ENCODE data around the gene GRIK5. TPM values are rescaled to one million over a fixed set of nuclear protein-coding genes. Genes with fewer than 3 reads are reported as not detected.

Gene GRIK5
- total and polyA plus RNA-seq, 4 donors, result 0.09 to 0.42 (median 0.17) TPM; not detected in 1

DNA sequence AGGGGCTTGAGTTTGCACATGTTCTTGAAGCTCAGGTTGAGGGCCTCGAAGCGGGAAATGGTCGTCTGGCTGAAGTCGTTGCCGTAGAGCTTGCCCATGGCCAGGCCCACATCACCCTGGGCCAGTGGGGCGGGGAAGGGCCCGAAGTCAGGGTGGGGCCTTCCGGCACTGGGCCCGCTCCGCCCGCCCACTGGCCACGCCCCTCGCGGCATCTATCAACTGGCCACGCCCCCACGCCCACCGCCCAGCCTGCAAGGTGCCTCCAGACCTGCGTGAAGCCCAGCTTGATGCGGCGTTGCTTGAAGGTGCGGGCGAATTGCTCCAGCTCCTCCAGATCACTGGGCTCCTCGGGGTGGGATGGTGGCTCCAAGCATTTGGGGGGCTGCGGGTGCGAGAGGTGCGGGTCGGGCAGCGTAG lies 25.8 kb upstream of the GRIK5 start:
- peaks cover 0 to 1% (median 0%) of the 10 kb centered on the region in 4 donors for H3K36me3 ChIP-seq (ENCODE audit: control insufficient read depth in 4 of 4, insufficient read depth in 3 of 4, low read depth in 1 of 4, low read length in 3 of 4)
- H3K9ac ChIP-seq (ENCODE audit: low read depth in 1 of 2, low read length in 2 of 2), result no peak overlapping the region
- no peak for DNase-seq (ENCODE audit: low spot score)
- H3K4me1 ChIP-seq (ENCODE audit: control insufficient read depth in 4 of 4, insufficient read depth in 4 of 4, low read length in 3 of 4), result no peaks in the 10 kb centered on the region
- TF ChIP-seq TAF1 (conservative IDR thresholded peaks at IDR 0.05), result no peak
- no peak for TF ChIP-seq GABPA (IDR thresholded peaks at IDR 0.05 in 1 of 2, conservative IDR thresholded peaks at IDR 0.05 in 1 of 2)
- no peak for TF ChIP-seq FOXA1 (IDR thresholded peaks at IDR 0.05)
- TF ChIP-seq EGR1 (IDR thresholded peaks at IDR 0.05; ENCODE audit: low read depth in 2 of 2), result no peak
- TF ChIP-seq SP1 (IDR thresholded peaks at IDR 0.05), result no peak
- TF ChIP-seq RXRA (IDR thresholded peaks at IDR 0.05), result no peak
- TF ChIP-seq JUND (IDR thresholded peaks at IDR 0.05), result no peak
- no peak for TF ChIP-seq HNF4G (IDR thresholded peaks at IDR 0.05)
- TF ChIP-seq, protein P1, sequence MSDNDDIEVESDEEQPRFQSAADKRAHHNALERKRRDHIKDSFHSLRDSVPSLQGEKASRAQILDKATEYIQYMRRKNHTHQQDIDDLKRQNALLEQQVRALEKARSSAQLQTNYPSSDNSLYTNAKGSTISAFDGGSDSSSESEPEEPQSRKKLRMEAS (IDR thresholded peaks at IDR 0.05), result no peak
- no peak for TF ChIP-seq ATF3 (IDR thresholded peaks at IDR 0.05)
- no peak for TF ChIP-seq REST (IDR thresholded peaks at IDR 0.05)
- no peak for TF ChIP-seq ZBTB33 (IDR thresholded peaks at IDR 0.05)
- no peak overlapping the region for H3K4me3 ChIP-seq (ENCODE audit: low read depth in 1 of 3, low read length in 3 of 3)
- no peaks in the 10 kb centered on the region for H3K27me3 ChIP-seq (ENCODE audit: control insufficient read depth in 4 of 4, insufficient read depth in 4 of 4, low read length in 3 of 4)
- no peak overlapping the region for H3K27ac ChIP-seq (ENCODE audit: low read depth in 1 of 2, low read length in 2 of 2)
- 24% methylated on average over 28 of the region's 28 CpGs for WGBS
- H3K9me3 ChIP-seq (ENCODE audit: control insufficient read depth in 4 of 4, low read length in 3 of 4), result no peaks in the 10 kb centered on the region

DNA sequence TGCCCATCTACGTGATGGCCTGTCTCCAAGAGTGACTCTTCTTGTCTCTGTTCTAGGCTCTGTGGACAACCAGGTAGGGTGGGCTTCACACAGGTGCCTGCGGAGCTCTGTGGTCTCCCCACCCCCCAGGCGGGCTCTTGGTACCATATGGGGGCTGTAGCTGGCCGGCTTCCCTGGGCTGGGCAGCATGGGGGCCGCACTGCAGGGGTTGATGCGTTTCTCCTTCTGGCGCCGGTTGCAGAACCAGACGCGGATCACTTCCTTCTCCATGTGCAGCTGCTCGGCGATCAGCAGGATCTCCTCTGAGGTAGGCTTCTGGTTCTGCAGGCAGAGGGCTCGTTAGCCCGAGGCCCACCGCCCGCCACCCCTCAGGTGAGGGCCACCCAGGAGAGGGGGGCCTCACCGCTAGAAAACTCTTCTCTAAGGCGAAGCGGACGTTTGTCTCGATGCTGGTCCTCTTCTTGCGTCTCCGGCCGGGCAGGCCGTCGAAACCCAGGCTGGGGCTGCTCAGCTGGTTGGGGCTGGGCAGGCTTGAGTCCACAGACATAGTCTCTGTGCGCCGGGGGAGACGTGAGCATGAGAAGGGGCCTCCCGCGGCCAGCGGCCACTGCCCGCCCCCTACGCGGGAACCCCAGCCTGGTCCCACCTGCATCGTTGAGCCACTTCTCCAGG lies 25.3 kb upstream of the GRIK5 start:
- Histone ChIP-seq H3K27me3 (ENCODE audit: control insufficient read depth in 4 of 4, insufficient read depth in 4 of 4, low read length in 3 of 4) (no peaks in the 10 kb centered on the region), H3K9ac (ENCODE audit: low read depth in 1 of 2, low read length in 2 of 2) (no peak overlapping the region), H3K4me1 (ENCODE audit: control insufficient read depth in 4 of 4, insufficient read depth in 4 of 4, low read length in 3 of 4) (no peaks in the 10 kb centered on the region), H3K36me3 (ENCODE audit: control insufficient read depth in 4 of 4, insufficient read depth in 3 of 4, low read depth in 1 of 4, low read length in 3 of 4) (peaks cover 0 to 1% (median 0%) of the 10 kb centered on the region in 4 donors), H3K9me3 (ENCODE audit: control insufficient read depth in 4 of 4, low read length in 3 of 4) (no peaks in the 10 kb centered on the region), H3K27ac (ENCODE audit: low read depth in 1 of 2, low read length in 2 of 2) (no peak overlapping the region), H3K4me3 (ENCODE audit: low read depth in 1 of 3, low read length in 3 of 3) (no peak overlapping the region)
- WGBS, result 81% methylated on average over 36 of the region's 36 CpGs
- DNase-seq (ENCODE audit: low spot score), result no peak
- TF ChIP-seq EGR1 (IDR thresholded peaks at IDR 0.05; ENCODE audit: low read depth in 2 of 2), result no peak
- TF ChIP-seq FOXA1 (IDR thresholded peaks at IDR 0.05), result no peak
- TF ChIP-seq TAF1 (conservative IDR thresholded peaks at IDR 0.05), result no peak
- TF ChIP-seq ATF3 (IDR thresholded peaks at IDR 0.05), result no peak
- TF ChIP-seq REST (IDR thresholded peaks at IDR 0.05), result no peak
- TF ChIP-seq, protein P1 (IDR thresholded peaks at IDR 0.05), result no peak
- TF ChIP-seq RXRA (IDR thresholded peaks at IDR 0.05), result no peak
- no peak for TF ChIP-seq JUND (IDR thresholded peaks at IDR 0.05)
- TF ChIP-seq, protein P2, sequence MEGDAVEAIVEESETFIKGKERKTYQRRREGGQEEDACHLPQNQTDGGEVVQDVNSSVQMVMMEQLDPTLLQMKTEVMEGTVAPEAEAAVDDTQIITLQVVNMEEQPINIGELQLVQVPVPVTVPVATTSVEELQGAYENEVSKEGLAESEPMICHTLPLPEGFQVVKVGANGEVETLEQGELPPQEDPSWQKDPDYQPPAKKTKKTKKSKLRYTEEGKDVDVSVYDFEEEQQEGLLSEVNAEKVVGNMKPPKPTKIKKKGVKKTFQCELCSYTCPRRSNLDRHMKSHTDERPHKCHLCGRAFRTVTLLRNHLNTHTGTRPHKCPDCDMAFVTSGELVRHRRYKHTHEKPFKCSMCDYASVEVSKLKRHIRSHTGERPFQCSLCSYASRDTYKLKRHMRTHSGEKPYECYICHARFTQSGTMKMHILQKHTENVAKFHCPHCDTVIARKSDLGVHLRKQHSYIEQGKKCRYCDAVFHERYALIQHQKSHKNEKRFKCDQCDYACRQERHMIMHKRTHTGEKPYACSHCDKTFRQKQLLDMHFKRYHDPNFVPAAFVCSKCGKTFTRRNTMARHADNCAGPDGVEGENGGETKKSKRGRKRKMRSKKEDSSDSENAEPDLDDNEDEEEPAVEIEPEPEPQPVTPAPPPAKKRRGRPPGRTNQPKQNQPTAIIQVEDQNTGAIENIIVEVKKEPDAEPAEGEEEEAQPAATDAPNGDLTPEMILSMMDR (IDR thresholded peaks at IDR 0.05; ENCODE audit: low read depth, low read length, missing input control), result no peak
- TF ChIP-seq SP1 (IDR thresholded peaks at IDR 0.05), result no peak
- no peak for TF ChIP-seq RAD21 (IDR thresholded peaks at IDR 0.05)
- TF ChIP-seq HNF4A (conservative IDR thresholded peaks at IDR 0.05), result no peak
- no peak for TF ChIP-seq HNF4G (IDR thresholded peaks at IDR 0.05)
- no peak for TF ChIP-seq YY1 (IDR thresholded peaks at IDR 0.05)
- TF ChIP-seq GABPA (IDR thresholded peaks at IDR 0.05 in 1 of 2, conservative IDR thresholded peaks at IDR 0.05 in 1 of 2), result no peak
- TF ChIP-seq NR2F2 (IDR thresholded peaks at IDR 0.05), result no peak

Measured in liver (tissue), 9 donors.